Measurements from ENCODE around the gene TNRC6B.
A peak's percentile ranks its signal among the peaks of the same experiment; 100 is the strongest.

The TNRC6B gene

GRCh38 chr22:40270748-40271373 is 93.1 kb downstream of the TNRC6B start:
- FAIRE-seq = no peak
- TF ChIP-seq POLR2AphosphoS5 (IDR thresholded peaks at IDR 0.05; ENCODE audit: low read depth, low read length) = no peak
- no peak for TF ChIP-seq POU2F2 (IDR thresholded peaks at IDR 0.05; ENCODE audit: low read depth, low read length)
- TF ChIP-seq SPI1 (IDR thresholded peaks at IDR 0.05; ENCODE audit: low read depth, low read length) = no peak
- no peak for TF ChIP-seq PAX5 (IDR thresholded peaks at IDR 0.05; ENCODE audit: insufficient read depth, low read length, severe bottlenecking)
- no peak for TF ChIP-seq TAF1 (IDR thresholded peaks at IDR 0.05; ENCODE audit: low read depth, low read length)
- TF ChIP-seq POLR2A (IDR thresholded peaks at IDR 0.05; ENCODE audit: low read depth, low read length) = no peak
- no peak for DNase-seq (ENCODE audit: insufficient read length, low spot score)

GRCh38 chr22:40271440-40271839 is 93.7 kb downstream of the TNRC6B start:
- FAIRE-seq (no peak), DNase-seq (ENCODE audit: insufficient read length, low spot score) (no peak)
- TF ChIP-seq SPI1 (IDR thresholded peaks at IDR 0.05; ENCODE audit: low read depth, low read length) (no peak), PAX5 (IDR thresholded peaks at IDR 0.05; ENCODE audit: insufficient read depth, low read length, severe bottlenecking) (no peak), TAF1 (IDR thresholded peaks at IDR 0.05; ENCODE audit: low read depth, low read length) (no peak), POLR2A (IDR thresholded peaks at IDR 0.05; ENCODE audit: low read depth, low read length) (no peak), POLR2AphosphoS5 (IDR thresholded peaks at IDR 0.05; ENCODE audit: low read depth, low read length) (no peak), POU2F2 (IDR thresholded peaks at IDR 0.05; ENCODE audit: low read depth, low read length) (no peak)

DNA sequence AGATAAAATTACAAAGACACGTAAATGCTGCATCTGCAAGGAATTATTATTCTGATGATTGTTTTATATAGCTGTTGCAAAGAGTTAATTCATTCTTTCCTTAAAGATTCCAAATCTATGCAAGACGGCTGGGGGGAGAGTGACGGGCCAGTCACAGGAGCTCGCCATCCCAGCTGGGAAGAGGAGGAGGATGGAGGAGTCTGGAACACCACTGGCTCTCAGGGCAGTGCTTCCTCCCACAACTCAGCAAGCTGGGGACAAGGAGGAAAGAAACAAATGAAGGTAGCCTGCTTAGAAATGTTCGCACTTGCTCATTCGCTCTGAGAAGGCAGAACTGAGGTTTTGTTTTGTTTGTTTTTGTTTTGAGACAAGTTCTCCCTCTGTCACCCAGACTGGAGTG is 95.6 kb downstream of the TNRC6B start:
- TF ChIP-seq POLR2A (IDR thresholded peaks at IDR 0.05; ENCODE audit: low read depth, low read length) (no peak), SPI1 (IDR thresholded peaks at IDR 0.05; ENCODE audit: low read depth, low read length) (no peak), POU2F2 (IDR thresholded peaks at IDR 0.05; ENCODE audit: low read depth, low read length) (no peak), POLR2AphosphoS5 (IDR thresholded peaks at IDR 0.05; ENCODE audit: low read depth, low read length) (no peak), TAF1 (IDR thresholded peaks at IDR 0.05; ENCODE audit: low read depth, low read length) (no peak), PAX5 (IDR thresholded peaks at IDR 0.05; ENCODE audit: insufficient read depth, low read length, severe bottlenecking) (no peak)

DNA sequence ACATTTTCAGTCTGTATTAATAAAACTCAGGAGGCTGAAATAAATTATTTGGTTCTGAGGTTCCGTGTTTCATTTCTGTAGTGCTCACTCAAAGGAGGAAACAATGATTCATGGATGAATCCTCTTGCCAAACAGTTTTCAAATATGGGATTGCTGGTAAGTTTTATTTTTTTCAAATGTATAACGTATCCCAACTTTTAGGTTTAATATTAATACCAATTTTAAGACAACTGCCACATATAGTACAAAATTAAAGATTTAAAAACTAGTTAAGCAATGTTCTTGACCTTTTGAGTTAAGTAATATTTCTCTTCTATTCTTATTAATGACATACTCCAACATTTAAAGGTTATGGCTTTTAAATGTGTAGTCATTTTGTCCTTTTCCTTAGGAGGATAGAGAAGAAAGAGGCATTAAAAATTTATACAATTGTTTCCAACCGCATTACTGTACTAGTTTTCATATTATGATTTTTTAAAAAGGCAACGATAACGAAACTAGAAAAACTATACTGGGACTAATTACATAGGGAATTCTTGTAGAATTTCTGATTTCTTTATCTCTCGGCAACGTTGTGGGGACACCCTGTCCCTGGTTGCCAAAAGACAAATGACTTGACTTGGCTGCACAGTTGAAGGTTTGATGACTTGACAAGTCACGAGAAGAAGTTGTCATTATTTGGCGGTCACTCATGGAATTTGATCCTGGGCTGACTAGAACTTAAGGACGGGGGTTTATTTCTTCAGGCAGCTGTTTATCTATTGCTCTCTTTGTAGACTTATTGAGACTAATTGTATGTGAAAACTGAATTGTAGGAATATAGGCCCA is 99.5 kb downstream of the TNRC6B start:
- no peak for FAIRE-seq
- TF ChIP-seq POLR2A (IDR thresholded peaks at IDR 0.05; ENCODE audit: low read depth, low read length) (no peak), TAF1 (IDR thresholded peaks at IDR 0.05; ENCODE audit: low read depth, low read length) (no peak), POLR2AphosphoS5 (IDR thresholded peaks at IDR 0.05; ENCODE audit: low read depth, low read length) (no peak), PAX5 (IDR thresholded peaks at IDR 0.05; ENCODE audit: insufficient read depth, low read length, severe bottlenecking) (no peak), POU2F2 (IDR thresholded peaks at IDR 0.05; ENCODE audit: low read depth, low read length) (no peak)
- no peak for DNase-seq (ENCODE audit: insufficient read length, low spot score)

More for the DNA sequence above, 95.6 kb downstream of the TNRC6B start:
- no peak for DNase-seq (ENCODE audit: insufficient read length, low spot score)
- no peak for FAIRE-seq

DNA sequence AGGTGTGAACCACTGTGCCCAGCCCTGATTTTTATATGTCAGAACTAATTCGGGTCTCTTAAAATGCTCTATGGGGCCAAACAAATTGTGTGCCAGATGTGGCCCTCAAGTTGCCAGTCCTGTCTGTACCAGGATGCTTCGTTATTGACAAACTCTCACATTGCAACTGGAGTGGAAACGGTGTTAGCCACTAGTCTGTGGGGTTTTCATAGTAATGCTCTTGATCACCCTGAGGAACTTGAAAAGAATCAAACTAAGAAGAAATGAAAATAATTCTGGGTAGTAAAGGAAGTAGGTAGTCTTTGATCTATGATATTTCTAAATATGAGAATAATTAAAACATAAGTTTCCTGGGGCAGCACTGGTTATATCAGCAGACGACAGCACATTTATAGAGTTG is 101.3 kb downstream of the TNRC6B start:
- FAIRE-seq (no peak), DNase-seq (ENCODE audit: insufficient read length, low spot score) (no peak)
- TF ChIP-seq POU2F2 (IDR thresholded peaks at IDR 0.05; ENCODE audit: low read depth, low read length) (no peak), PAX5 (IDR thresholded peaks at IDR 0.05; ENCODE audit: insufficient read depth, low read length, severe bottlenecking) (no peak), SPI1 (IDR thresholded peaks at IDR 0.05; ENCODE audit: low read depth, low read length) (no peak), POLR2AphosphoS5 (IDR thresholded peaks at IDR 0.05; ENCODE audit: low read depth, low read length) (no peak), TAF1 (IDR thresholded peaks at IDR 0.05; ENCODE audit: low read depth, low read length) (no peak)

- FAIRE-seq (peak; percentile 5), DNase-seq (ENCODE audit: insufficient read length, low spot score) (no peak)
- TF ChIP-seq POU2F2 (IDR thresholded peaks at IDR 0.05; ENCODE audit: low read depth, low read length) (no peak), POLR2AphosphoS5 (IDR thresholded peaks at IDR 0.05; ENCODE audit: low read depth, low read length) (no peak), POLR2A (IDR thresholded peaks at IDR 0.05; ENCODE audit: low read depth, low read length) (no peak), TAF1 (IDR thresholded peaks at IDR 0.05; ENCODE audit: low read depth, low read length) (no peak), SPI1 (IDR thresholded peaks at IDR 0.05; ENCODE audit: low read depth, low read length) (no peak), PAX5 (IDR thresholded peaks at IDR 0.05; ENCODE audit: insufficient read depth, low read length, severe bottlenecking) (no peak)
These were observed 104.0 kb downstream of the TNRC6B start for GRCh38 chr22:40281717-40282116.

DNA sequence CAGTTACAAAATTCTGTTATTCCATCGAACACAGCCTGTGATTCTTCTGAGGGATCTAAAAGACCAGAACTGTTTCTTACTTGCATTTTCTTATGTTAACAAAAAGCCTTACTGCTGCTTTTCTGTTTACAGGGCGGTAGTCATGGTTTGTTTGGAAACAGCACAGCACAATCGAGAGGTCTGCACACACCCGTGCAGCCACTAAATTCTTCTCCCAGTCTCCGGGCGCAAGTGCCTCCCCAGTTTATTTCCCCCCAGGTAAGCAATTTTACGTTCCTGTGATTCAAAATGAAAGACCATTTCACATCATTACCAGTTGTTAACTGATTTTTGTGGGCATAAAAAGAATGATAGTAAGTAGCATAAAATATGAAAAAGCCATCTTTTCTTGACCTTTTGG is 107.8 kb downstream of the TNRC6B start:
- FAIRE-seq = no peak
- TF ChIP-seq SPI1 (IDR thresholded peaks at IDR 0.05; ENCODE audit: low read depth, low read length) = no peak
- no peak for DNase-seq (ENCODE audit: insufficient read length, low spot score)

GRCh38 chr22:40289991-40290459 is 112.3 kb downstream of the TNRC6B start:
- FAIRE-seq (peak; percentile 48), DNase-seq (ENCODE audit: insufficient read length, low spot score) (no peak)
- TF ChIP-seq SPI1 (IDR thresholded peaks at IDR 0.05; ENCODE audit: low read depth, low read length) = no peak
- TF ChIP-seq POU2F2 (IDR thresholded peaks at IDR 0.05; ENCODE audit: low read depth, low read length) = no peak
- TF ChIP-seq POLR2A (IDR thresholded peaks at IDR 0.05; ENCODE audit: low read depth, low read length) = no peak
- no peak for TF ChIP-seq TAF1 (IDR thresholded peaks at IDR 0.05; ENCODE audit: low read depth, low read length)
- TF ChIP-seq POLR2AphosphoS5 (IDR thresholded peaks at IDR 0.05; ENCODE audit: low read depth, low read length) = no peak
- TF ChIP-seq PAX5 (IDR thresholded peaks at IDR 0.05; ENCODE audit: insufficient read depth, low read length, severe bottlenecking) = no peak

DNA sequence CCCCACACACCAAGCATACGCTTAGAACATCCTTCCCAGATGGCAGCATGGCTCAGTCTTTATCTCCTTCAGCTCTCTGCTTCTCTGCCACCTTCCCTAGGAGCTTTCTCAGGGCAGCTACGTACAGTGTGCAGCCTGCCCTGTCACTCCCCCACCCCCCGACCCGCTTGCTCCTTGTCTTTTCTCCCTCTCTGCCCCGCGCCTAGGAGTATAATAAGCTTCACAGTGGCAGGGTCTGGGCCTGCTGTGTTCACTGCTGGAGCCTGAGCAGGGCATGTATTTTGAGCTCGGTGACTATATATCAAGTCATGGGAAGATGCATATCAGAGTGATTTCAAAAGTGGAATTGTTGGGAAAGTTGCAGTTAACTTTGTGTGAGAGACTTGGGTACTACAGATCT is 112.8 kb downstream of the TNRC6B start:
- no peak for FAIRE-seq

More for the DNA sequence above, 112.8 kb downstream of the TNRC6B start:
- TF ChIP-seq SPI1 (IDR thresholded peaks at IDR 0.05; ENCODE audit: low read depth, low read length) (no peak), POU2F2 (IDR thresholded peaks at IDR 0.05; ENCODE audit: low read depth, low read length) (no peak), POLR2A (IDR thresholded peaks at IDR 0.05; ENCODE audit: low read depth, low read length) (no peak), POLR2AphosphoS5 (IDR thresholded peaks at IDR 0.05; ENCODE audit: low read depth, low read length) (no peak), PAX5 (IDR thresholded peaks at IDR 0.05; ENCODE audit: insufficient read depth, low read length, severe bottlenecking) (no peak), TAF1 (IDR thresholded peaks at IDR 0.05; ENCODE audit: low read depth, low read length) (no peak)
- no peak for DNase-seq (ENCODE audit: insufficient read length, low spot score)
